HCT116 (cell line): ENCODE data around the gene PCBP3.

ENCODE experiments used
- ATF3 ChIP-seq: IDR thresholded peaks from 2 replicates; pipeline ENCODE4 v1.6.1; 2012
- CBX3 ChIP-seq: IDR thresholded peaks from 2 replicates; pipeline ENCODE4 v1.6.1; 2012; ENCODE audit warnings: low read depth
- CTCF ChIP-seq, 3 experiments: fragments of 200-600 bp in 1 of 3; sonication (generic) in 1 of 3; IDR thresholded peaks in 2 of 3; conservative IDR thresholded peaks in 1 of 3; 2 replicates each; pipeline ENCODE4 v1.5.1; 2012 to 2017; ENCODE audit warnings: low read depth in 2 of 3, low read length in 2 of 3, antibody characterized with exemption in 1 of 3, borderline replicate concordance in 1 of 3, control low read depth in 1 of 3, mild to moderate bottlenecking in 1 of 3, mixed read lengths in 1 of 3, mixed run types in 1 of 3, moderate library complexity in 1 of 3; ENCODE audit not compliant: insufficient read depth in 1 of 3
- EZH2phosphoT487 ChIP-seq: fragments of 200-600 bp; IDR thresholded peaks from 2 replicates; pipeline ENCODE4 v1.6.1; 2018; ENCODE audit warnings: antibody characterized with exemption, borderline replicate concordance
- MAX ChIP-seq: IDR thresholded peaks from 2 replicates; pipeline ENCODE4 v1.6.1; 2012
- POLR2A ChIP-seq: IDR thresholded peaks from 2 replicates; pipeline ENCODE4 v1.7.0; 2011; ENCODE audit warnings: borderline replicate concordance; ENCODE audit not compliant: insufficient read depth, insufficient read length; ENCODE audit errors: extremely low read depth
- RAD21 ChIP-seq: IDR thresholded peaks from 2 replicates; pipeline ENCODE4 v1.6.1; 2012; ENCODE audit warnings: low read depth, mild to moderate bottlenecking
- SIN3A ChIP-seq: IDR thresholded peaks from 2 replicates; pipeline ENCODE4 v1.6.1; 2012; ENCODE audit warnings: low read depth
- SP1 ChIP-seq: IDR thresholded peaks from 2 replicates; pipeline ENCODE4 v1.6.1; 2012; ENCODE audit warnings: low read depth

GRCh38 chr21:45973475-45974072 is 330.0 kb downstream of the PCBP3 start:
- TF ChIP-seq POLR2A: no peak
- TF ChIP-seq CBX3: no peak
- no peak for TF ChIP-seq RAD21
- TF ChIP-seq CTCF (IDR thresholded peaks at IDR 0.05 in 2 of 3, conservative IDR thresholded peaks at IDR 0.05 in 1 of 3; ENCODE audit: borderline replicate concordance in 1 of 3, insufficient read depth in 1 of 3, low read depth in 2 of 3, low read length in 2 of 3): peak in 2 of 3 experiments; percentile 70 to 76; a peak in 4 of 6 replicates
- TF ChIP-seq MAX: no peak
- TF ChIP-seq SP1: no peak
- TF ChIP-seq SIN3A: no peak
- TF ChIP-seq EZH2phosphoT487: no peak
- no peak for TF ChIP-seq ATF3
